ENCODE measurements around the gene COA3.

The COA3 gene

DNA sequence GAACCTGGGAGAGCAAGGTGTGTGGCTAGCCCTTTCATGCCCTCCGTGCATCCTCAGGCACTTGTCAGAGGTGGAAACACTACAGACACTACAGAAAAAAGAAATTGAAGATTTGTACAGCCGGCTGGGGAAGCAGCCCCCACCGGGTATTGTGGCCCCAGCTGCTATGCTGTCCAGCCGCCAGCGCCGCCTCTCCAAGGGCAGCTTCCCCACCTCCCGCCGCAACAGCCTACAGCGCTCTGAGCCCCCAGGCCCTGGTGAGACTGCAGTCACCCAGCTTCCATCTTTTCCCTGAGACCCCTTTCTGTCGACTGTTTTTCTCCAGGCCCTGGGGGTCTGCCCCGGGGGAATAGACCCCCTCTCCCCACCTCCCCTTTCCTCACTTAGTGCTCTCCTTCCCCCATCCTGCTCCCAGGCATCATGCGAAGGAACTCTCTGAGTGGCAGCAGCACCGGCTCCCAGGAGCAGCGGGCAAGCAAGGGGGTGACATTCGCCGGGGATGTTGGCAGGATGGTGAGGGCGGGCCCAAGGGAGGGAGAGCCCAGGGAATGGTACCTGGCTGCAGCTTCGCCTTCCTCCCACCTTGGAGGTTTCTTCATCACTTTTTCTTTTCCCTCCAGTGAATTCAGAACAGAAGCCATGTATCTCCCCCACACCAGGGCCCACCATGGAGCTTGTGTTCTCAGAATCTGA, 2.3 kb downstream of the COA3 start:
- Mint-ChIP-seq H3K27ac (no peak overlapping the region), H3K36me3 (ENCODE audit: low read depth) (peaks cover 8% of the 10 kb centered on the region), H3K4me3 (no peak overlapping the region), H3K27me3 (peaks cover 10% of the 10 kb centered on the region), H3K4me1 (ENCODE audit: low read depth) (peaks cover 21% of the 10 kb centered on the region), H3K9me3 (peaks cover 3% of the 10 kb centered on the region)

DNA sequence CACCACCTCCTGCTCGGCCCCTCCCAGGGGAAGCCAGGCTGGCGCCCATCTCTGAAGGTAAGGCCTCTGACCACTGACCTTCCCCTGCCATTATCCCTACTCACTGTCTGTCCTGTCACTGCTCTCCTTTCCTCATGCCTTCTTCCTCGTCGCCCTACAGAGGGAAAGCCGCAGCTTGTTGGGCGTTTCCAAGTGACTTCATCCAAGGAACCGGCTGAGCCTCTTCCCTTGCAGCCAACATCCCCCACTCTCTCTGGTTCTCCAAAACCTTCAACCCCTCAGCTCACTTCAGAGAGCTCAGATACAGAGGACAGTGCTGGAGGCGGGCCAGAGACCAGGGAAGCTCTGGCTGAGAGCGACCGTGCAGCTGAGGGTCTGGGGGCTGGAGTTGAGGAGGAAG, 3.0 kb downstream of the COA3 start:
- Mint-ChIP-seq H3K4me1 (ENCODE audit: low read depth) (peaks cover 21% of the 10 kb centered on the region), H3K9me3 (peaks cover 3% of the 10 kb centered on the region), H3K36me3 (ENCODE audit: low read depth) (peaks cover 8% of the 10 kb centered on the region), H3K27ac (no peak overlapping the region), H3K27me3 (peaks cover 8% of the 10 kb centered on the region), H3K4me3 (no peak overlapping the region)

DNA sequence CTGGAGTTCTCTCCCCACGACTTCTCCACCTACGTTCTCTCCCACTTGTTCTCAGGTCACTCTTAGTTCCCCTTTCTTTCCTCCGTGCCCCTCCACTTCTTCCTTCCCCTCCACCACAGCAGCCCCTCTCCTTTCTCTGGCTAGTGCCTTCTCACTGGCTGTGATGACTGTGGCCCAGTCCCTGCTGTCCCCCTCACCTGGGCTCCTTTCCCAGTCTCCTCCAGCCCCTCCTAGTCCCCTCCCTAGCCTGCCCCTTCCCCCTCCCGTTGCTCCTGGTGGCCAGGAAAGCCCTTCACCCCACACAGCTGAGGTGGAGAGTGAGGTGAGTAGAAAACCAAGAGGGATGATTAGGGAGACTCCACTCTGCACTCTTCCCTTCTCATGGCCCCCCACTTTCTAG, 3.4 kb downstream of the COA3 start:
- Mint-ChIP-seq H3K4me3 (no peak overlapping the region), H3K27me3 (peaks cover 8% of the 10 kb centered on the region), H3K36me3 (ENCODE audit: low read depth) (peaks cover 8% of the 10 kb centered on the region), H3K27ac (no peak overlapping the region), H3K4me1 (ENCODE audit: low read depth) (peaks cover 21% of the 10 kb centered on the region), H3K9me3 (peaks cover 3% of the 10 kb centered on the region)

DNA sequence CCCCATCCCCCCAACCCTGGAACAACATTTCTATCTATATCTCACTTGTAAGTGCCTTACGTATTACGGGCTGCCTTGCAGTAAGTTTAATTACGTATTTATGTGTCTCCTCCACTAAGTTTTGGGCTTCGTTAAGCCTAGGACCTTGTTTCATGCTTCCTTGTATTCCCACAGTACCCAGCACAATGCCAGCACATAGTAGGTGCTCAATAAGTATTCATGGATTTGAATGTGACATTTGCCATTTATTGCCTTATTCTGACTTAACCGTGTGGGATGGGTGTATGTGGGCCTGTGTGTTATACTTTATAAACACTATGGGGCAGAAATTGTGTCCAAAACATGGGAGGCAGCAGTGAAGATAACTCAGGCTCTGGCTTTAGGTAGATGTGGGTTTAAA, 6.0 kb downstream of the COA3 start:
- H3K27ac Mint-ChIP-seq = no peak overlapping the region
- H3K4me3 Mint-ChIP-seq = no peak overlapping the region
- no peaks in the 10 kb centered on the region for H3K9me3 Mint-ChIP-seq
- peaks cover 9% of the 10 kb centered on the region for H3K4me1 Mint-ChIP-seq (ENCODE audit: low read depth)
- H3K27me3 Mint-ChIP-seq = peaks cover 13% of the 10 kb centered on the region
- peaks cover 4% of the 10 kb centered on the region for H3K36me3 Mint-ChIP-seq (ENCODE audit: low read depth)

DNA sequence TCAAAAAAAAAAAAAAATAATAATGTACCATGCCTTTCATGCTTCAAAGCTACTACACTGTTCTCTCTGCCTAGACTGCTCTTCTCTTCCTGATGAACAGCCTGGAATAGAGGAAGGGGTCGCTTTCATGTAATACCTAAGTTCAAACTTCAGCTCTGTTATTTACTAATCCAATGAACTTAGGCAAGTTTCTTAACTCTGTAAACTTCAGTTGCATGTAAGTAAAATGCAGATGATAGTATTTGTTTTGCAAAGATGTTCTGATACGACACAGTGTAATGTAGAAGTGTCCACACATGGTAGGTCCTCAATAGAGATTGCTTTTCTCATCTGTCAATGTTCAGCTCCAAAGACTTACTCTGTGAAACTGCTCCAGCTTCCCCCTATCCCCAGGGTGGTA, 6.6 kb downstream of the COA3 start:
- H3K27ac Mint-ChIP-seq = no peak overlapping the region
- no peak overlapping the region for H3K4me3 Mint-ChIP-seq
- H3K27me3 Mint-ChIP-seq = peaks cover 16% of the 10 kb centered on the region
- H3K36me3 Mint-ChIP-seq (ENCODE audit: low read depth) = peaks cover 4% of the 10 kb centered on the region
- H3K9me3 Mint-ChIP-seq = no peaks in the 10 kb centered on the region
- H3K4me1 Mint-ChIP-seq (ENCODE audit: low read depth) = peaks cover 3% of the 10 kb centered on the region

DNA sequence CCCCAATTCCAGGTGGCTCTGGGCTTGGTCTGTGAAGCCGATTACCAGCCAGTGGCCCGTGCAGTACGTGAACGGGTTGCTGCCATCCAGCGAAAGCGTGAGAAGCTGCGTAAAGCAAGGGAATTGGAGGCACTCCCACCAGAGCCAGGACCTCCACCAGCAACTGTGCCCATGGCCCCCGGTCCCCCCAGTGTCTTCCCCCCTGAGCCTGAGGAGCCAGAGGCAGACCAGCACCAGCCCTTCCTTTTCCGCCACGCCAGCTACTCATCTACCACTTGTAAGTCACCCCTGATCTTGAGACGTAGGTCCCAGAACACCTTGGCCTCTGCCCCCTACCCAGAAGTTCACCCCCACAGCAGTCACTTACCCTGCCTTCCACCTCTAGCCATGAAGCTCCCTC, 11.2 kb downstream of the COA3 start:
- no peaks in the 10 kb centered on the region for H3K9me3 Mint-ChIP-seq
- H3K27me3 Mint-ChIP-seq = peaks cover 58% of the 10 kb centered on the region

DNA sequence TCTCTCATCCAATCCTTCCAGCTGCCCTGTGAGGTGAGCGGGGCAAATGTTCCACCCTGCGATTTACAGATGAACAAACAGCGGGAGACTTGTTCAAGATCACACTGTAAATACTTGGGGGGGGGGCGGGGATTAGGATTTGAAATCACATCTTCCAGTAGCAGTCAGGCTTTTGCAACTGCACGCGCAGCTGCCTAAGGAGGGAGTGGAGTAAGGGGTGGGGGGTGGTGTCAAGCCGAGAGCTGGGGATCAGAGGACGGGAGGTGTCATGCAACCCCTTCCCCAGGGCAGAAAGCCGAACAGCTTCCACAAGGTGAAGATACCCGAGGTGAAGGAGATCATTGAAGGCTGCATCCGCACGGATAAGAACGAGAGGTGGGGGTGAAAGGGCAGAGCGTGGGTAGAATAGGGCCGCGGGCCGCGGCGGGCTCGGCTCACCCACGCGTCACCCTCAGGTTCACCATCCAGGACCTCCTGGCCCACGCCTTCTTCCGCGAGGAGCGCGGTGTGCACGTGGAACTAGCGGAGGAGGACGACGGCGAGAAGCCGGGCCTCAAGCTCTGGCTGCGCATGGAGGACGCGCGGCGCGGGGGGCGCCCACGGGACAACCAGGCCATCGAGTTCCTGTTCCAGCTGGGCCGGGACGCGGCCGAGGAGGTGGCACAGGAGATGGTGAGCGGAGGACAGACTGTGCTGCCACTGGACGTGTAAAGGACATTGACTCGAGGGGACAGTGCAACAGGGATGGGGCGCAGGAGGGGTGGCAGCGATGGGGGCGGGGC, 13.5 kb downstream of the COA3 start:
- Mint-ChIP-seq H3K27me3 (peaks cover 64% of the 10 kb centered on the region), H3K27ac (no peak overlapping the region), H3K4me3 (no peak overlapping the region), H3K4me1 (ENCODE audit: low read depth) (peaks cover 24% of the 10 kb centered on the region), H3K9me3 (no peaks in the 10 kb centered on the region), H3K36me3 (ENCODE audit: low read depth) (no peaks in the 10 kb centered on the region)

More for the DNA sequence above, 11.2 kb downstream of the COA3 start:
- no peak overlapping the region for H3K4me3 Mint-ChIP-seq
- peaks cover 21% of the 10 kb centered on the region for H3K4me1 Mint-ChIP-seq (ENCODE audit: low read depth)
- no peak overlapping the region for H3K27ac Mint-ChIP-seq
- no peaks in the 10 kb centered on the region for H3K36me3 Mint-ChIP-seq (ENCODE audit: low read depth)

DNA sequence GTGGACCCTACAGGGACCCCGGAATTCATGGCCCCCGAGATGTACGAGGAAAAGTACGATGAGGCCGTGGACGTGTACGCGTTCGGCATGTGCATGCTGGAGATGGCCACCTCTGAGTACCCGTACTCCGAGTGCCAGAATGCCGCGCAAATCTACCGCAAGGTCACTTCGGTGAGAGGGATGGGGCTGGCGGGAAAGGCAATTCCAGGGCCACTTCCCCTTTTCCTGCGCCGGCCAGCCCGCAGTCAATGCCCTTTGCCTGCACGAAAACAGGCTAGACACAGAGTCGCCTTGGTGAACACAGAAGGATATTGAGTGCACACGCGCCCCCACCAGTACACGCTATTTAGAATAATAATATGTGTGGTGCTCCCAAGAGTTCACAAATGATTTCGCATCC, 14.1 kb downstream of the COA3 start:
- no peak overlapping the region for H3K4me3 Mint-ChIP-seq

DNA sequence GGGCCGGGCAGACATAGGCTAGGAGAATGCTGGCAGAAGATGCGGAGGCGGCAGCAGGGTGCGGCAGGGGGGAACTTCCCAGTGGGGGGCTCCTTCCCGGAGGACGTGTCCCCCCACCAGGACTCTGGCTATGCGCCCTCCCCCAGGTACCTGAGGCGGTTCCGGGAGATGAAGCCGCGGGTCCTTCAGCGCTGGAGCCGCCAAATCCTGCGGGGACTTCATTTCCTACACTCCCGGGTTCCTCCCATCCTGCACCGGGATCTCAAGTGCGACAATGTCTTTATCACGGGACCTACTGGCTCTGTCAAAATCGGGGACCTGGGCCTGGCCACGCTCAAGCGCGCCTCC, 14.7 kb downstream of the COA3 start:
- peaks cover 24% of the 10 kb centered on the region for H3K4me1 Mint-ChIP-seq (ENCODE audit: low read depth)
- H3K27me3 Mint-ChIP-seq = peaks cover 62% of the 10 kb centered on the region
- H3K9me3 Mint-ChIP-seq = no peaks in the 10 kb centered on the region
- peaks cover 9% of the 10 kb centered on the region for H3K36me3 Mint-ChIP-seq (ENCODE audit: low read depth)
- no peak overlapping the region for H3K27ac Mint-ChIP-seq
- no peak overlapping the region for H3K4me3 Mint-ChIP-seq

More for the DNA sequence above, 14.1 kb downstream of the COA3 start:
- peaks cover 62% of the 10 kb centered on the region for H3K27me3 Mint-ChIP-seq
- no peaks in the 10 kb centered on the region for H3K9me3 Mint-ChIP-seq
- peaks cover 4% of the 10 kb centered on the region for H3K36me3 Mint-ChIP-seq (ENCODE audit: low read depth)
- no peak overlapping the region for H3K27ac Mint-ChIP-seq
- H3K4me1 Mint-ChIP-seq (ENCODE audit: low read depth) = peaks cover 24% of the 10 kb centered on the region

DNA sequence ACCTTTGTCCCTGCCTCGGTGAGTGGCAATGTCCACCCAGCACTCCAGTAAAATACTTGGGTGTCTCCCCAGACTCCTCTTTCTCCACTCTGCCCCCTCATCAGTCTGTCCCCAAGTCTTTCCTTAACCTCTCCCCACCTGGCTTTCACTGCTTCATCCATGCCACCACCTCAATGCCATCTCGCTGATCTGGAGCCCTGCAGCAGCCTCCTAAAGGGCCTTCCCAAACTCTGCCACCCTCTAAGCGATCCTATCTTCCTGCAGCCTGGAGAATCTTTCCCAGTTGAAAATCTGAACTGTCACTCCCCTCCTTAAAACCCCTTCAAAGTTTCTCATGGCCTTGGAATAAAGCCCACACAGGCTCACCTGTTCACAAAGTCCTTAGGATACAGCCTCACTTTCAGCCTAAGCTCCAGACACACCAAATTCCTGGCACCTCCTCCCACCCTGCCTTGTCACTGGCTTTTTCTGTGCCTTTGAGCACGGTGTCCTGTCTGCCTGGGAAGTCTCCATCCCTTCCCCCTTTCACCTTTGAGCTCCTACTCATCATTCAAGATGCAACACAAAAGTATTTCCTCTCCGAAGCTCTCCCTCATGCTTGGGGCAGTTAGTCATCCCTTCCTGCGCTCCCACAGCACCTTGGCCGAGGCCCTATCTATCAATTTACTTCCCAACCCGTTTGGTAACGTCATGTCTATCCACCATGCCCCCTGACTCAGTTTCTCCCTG, 15.3 kb downstream of the COA3 start:
- Mint-ChIP-seq H3K4me3 (no peak overlapping the region), H3K4me1 (ENCODE audit: low read depth) (peaks cover 24% of the 10 kb centered on the region), H3K36me3 (ENCODE audit: low read depth) (peaks cover 12% of the 10 kb centered on the region), H3K27ac (no peak overlapping the region), H3K9me3 (no peaks in the 10 kb centered on the region), H3K27me3 (peaks cover 62% of the 10 kb centered on the region)

DNA sequence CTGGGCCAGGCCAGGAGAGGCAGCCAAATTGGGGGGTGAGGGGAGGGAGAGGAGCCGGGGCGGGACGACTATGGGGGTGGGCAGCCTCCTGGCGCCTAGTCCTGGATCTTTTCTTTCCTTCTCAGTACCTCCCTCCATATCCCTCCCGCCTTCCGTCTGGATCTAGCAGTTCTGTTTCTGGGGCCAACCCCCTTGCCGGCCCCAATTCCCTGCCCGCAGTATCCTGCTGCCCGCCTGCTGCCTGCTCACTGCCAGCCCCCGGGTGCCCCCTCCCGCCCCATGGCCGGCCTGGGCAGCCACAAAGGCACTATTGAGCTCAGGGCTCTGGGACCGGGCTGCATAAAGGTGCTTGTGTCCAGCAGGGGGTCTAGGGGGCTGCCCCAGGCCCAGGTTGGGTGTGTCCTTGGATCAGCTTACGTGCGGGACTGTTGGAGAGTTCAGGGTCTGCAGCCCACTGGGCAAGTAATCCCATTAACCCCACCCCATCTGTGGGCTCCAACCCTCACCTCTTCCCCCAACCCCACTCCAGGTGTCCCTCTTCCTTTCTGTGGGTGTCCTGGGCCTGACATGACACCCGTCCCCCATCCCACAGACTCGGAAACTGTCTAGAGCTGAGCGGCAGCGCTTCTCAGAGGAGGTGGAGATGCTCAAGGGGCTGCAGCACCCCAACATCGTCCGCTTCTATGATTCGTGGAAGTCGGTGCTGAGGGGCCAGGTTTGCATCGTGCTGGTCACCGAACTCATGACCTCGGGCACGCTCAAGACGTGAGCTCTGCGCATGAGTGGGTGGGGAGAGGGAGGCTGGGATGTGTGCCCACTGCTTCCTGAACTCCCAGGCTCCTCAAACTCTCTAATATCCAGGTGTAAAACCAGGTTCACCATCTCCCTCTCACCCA, 16.1 kb downstream of the COA3 start:
- peaks cover 20% of the 10 kb centered on the region for H3K36me3 Mint-ChIP-seq (ENCODE audit: low read depth)
- H3K27ac Mint-ChIP-seq = no peak overlapping the region
- no peaks in the 10 kb centered on the region for H3K9me3 Mint-ChIP-seq
- H3K4me1 Mint-ChIP-seq (ENCODE audit: low read depth) = peaks cover 24% of the 10 kb centered on the region
- H3K27me3 Mint-ChIP-seq = peaks cover 55% of the 10 kb centered on the region
- H3K4me3 Mint-ChIP-seq = no peak overlapping the region

DNA sequence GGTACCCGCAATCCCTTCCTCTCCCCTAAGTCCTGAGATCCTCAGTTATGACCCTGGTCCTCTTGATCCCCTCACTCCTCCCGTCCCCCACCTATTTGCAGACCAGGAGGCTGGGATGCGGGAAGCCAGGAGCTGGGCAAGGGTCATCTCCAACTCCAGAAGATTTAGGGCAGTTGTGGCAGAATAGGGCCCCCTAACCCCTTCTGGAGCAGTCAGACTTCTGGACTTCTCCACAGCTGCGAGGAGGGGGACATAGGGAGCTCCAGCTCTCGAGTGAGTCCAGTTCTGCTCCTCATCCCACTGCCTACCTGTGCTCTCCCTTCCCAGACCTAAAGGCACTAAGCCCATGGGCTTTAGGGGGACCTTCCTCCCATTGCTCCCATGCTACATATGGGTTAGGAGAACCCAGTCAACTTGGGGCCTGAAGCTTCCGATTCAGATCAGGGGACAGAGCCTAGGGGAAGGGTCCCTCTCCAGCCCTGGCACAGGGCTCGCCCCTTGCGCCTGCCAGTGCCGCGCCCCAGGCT, 16.8 kb downstream of the COA3 start:
- Mint-ChIP-seq H3K9me3 (no peaks in the 10 kb centered on the region), H3K4me3 (no peak overlapping the region), H3K27ac (no peak overlapping the region), H3K27me3 (peaks cover 50% of the 10 kb centered on the region), H3K36me3 (ENCODE audit: low read depth) (peaks cover 22% of the 10 kb centered on the region), H3K4me1 (ENCODE audit: low read depth) (peaks cover 24% of the 10 kb centered on the region)

DNA sequence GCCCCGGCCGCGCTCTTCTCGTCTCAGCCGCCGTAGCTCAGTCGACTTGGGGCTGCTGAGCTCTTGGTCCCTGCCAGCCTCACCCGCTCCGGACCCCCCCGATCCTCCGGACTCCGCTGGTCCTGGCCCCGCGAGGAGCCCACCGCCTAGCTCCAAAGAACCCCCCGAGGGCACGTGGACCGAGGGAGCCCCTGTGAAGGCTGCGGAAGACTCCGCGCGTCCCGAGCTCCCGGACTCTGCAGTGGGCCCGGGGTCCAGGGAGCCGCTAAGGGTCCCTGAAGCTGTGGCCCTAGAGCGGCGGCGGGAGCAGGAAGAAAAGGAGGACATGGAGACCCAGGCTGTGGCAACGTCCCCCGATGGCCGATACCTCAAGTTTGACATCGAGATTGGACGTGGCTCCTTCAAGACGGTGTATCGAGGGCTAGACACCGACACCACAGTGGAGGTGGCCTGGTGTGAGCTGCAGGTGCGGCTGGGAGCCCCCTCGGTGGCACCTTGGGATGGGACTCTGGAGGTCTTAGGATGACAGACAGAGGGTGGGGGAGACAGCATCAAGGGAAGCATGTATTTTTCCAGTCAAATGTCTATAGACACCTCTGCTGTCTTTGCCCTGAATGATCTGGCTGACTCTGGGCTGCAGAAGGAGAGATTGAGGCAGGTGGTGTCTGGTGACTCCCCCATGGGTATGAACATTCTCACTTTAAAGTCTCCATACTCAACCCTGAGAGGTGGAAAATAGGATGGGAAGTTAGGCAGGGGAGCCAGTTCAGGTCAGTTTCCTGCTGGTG, 17.5 kb downstream of the COA3 start:
- Mint-ChIP-seq H3K9me3 (no peaks in the 10 kb centered on the region), H3K36me3 (ENCODE audit: low read depth) (peaks cover 26% of the 10 kb centered on the region), H3K4me1 (ENCODE audit: low read depth) (peaks cover 24% of the 10 kb centered on the region), H3K27ac (no peak overlapping the region), H3K4me3 (no peak overlapping the region), H3K27me3 (peaks cover 45% of the 10 kb centered on the region)

All from stimulated activated naive CD8-positive, alpha-beta T cell treated with anti-CD3 and anti-CD28 coated beads, Interleukin-15, Interleukin-2, amounts not matched to agents 100 ng/mL and 50 ng/mL, for 24 hours (primary cell).